ENCODE data around the gene CD300LF. TPM values are rescaled to one million over a fixed set of nuclear protein-coding genes. Genes with fewer than 3 reads are reported as not detected.

CD300LF gene
- total RNA-seq, 1 donor: not detected

DNA sequence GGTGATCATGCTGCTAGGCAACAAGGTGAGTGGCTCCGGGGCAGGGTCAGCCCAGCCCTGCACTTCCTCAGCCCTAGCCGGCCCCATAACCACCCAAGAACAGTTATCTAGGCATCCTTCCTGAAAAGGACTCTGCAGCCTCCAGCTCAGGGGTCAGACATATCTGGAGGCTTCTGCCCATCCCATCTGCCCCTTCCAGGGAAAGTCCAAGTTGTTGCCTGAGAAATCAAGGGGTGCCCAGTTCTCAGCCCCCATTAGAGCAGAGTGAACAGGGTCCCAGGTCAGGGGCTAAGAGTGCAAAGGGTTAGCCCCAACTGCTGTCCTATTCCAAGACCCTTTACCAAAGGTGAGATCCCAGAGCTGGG, 31.6 kb upstream of the CD300LF start:
- Histone ChIP-seq H3K4me1 (ENCODE audit: insufficient read depth, low read length) (peaks cover 5% of the 10 kb centered on the region), H3K27ac (ENCODE audit: low read depth, low read length) (no peak overlapping the region), H3K4me2 (ENCODE audit: insufficient read depth, low read length) (no peak overlapping the region), H3K27me3 (ENCODE audit: insufficient read depth, low read length) (peaks cover 9% of the 10 kb centered on the region), H3K79me2 (ENCODE audit: insufficient read depth, low read length) (peaks cover 7% of the 10 kb centered on the region), H3K36me3 (ENCODE audit: insufficient read depth, low read length) (no peaks in the 10 kb centered on the region), H2AFZ (ENCODE audit: low read length) (no peak overlapping the region), H3K4me3 (ENCODE audit: insufficient read depth, low read length) (no peak overlapping the region), H3K9me3 (ENCODE audit: low read depth, low read length) (no peaks in the 10 kb centered on the region), H4K20me1 (ENCODE audit: insufficient read depth, low read length) (no peaks in the 10 kb centered on the region)
- peak; percentile 73 for DNase-seq (ENCODE audit: insufficient read length, low spot score, missing footprints)
- TF ChIP-seq, protein P1, sequence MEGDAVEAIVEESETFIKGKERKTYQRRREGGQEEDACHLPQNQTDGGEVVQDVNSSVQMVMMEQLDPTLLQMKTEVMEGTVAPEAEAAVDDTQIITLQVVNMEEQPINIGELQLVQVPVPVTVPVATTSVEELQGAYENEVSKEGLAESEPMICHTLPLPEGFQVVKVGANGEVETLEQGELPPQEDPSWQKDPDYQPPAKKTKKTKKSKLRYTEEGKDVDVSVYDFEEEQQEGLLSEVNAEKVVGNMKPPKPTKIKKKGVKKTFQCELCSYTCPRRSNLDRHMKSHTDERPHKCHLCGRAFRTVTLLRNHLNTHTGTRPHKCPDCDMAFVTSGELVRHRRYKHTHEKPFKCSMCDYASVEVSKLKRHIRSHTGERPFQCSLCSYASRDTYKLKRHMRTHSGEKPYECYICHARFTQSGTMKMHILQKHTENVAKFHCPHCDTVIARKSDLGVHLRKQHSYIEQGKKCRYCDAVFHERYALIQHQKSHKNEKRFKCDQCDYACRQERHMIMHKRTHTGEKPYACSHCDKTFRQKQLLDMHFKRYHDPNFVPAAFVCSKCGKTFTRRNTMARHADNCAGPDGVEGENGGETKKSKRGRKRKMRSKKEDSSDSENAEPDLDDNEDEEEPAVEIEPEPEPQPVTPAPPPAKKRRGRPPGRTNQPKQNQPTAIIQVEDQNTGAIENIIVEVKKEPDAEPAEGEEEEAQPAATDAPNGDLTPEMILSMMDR (IDR thresholded peaks at IDR 0.05; ENCODE audit: extremely low read depth, low read depth, low read length): no peak

DNA sequence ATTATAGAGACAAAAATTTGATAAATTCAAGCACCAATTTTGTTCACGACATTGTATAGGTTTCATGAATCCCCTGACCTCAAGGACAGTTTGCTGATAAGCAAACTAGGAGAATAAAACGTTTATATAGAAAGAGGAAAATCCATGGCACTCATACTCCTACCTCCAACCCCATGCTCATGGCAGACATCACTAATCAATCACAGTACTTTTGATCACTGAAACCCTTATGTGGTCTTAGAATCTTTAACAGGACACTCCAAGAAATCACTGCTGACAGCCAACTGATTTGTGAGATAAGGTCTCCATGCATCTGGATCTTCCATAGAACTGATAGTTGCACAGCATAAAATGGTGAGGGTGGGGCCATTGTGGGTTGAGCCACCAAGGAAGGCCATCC, 31.0 kb upstream of the CD300LF start:
- TF ChIP-seq, protein P1 (IDR thresholded peaks at IDR 0.05; ENCODE audit: extremely low read depth, low read depth, low read length): no peak
- no peaks in the 10 kb centered on the region for H3K9me3 ChIP-seq (ENCODE audit: low read depth, low read length)
- H3K27ac ChIP-seq (ENCODE audit: low read depth, low read length): no peak overlapping the region
- peaks cover 5% of the 10 kb centered on the region for H3K4me1 ChIP-seq (ENCODE audit: insufficient read depth, low read length)
- no peak for DNase-seq (ENCODE audit: insufficient read length, low spot score, missing footprints)
- peaks cover 14% of the 10 kb centered on the region for H3K27me3 ChIP-seq (ENCODE audit: insufficient read depth, low read length)
- H3K36me3 ChIP-seq (ENCODE audit: insufficient read depth, low read length): no peaks in the 10 kb centered on the region
- no peaks in the 10 kb centered on the region for H4K20me1 ChIP-seq (ENCODE audit: insufficient read depth, low read length)
- no peak overlapping the region for H3K4me2 ChIP-seq (ENCODE audit: insufficient read depth, low read length)
- no peak overlapping the region for H3K4me3 ChIP-seq (ENCODE audit: insufficient read depth, low read length)
- peaks cover 2% of the 10 kb centered on the region for H3K79me2 ChIP-seq (ENCODE audit: insufficient read depth, low read length)
- no peak overlapping the region for H2AFZ ChIP-seq (ENCODE audit: low read length)

DNA sequence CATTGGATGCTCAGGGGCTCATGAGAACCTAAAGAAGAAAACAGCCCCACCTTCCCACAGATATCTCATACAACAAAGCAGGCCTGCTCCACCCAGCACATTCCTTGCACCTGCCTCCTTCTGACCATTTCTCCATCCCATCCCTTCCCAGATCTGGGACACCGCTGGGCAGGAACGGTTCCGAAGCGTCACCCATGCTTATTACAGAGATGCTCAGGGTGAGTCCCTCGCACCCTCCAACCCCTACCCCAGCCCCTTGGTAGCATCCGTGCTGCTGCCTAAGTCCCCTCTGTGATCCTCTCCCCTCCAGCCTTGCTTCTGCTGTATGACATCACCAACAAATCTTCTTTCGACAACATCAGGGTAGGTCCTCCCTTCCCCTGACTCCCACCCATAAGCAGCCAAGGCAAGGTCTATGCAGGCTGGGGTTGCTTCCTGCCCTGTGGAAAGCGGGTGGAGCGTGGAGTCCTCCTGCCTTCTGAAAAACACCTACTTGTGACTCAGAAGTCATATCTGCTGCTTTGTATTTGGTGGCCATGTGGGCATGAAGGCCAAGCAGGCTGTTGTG, 30.3 kb upstream of the CD300LF start:
- H3K4me3 ChIP-seq (ENCODE audit: insufficient read depth, low read length): no peak overlapping the region
- H3K27me3 ChIP-seq (ENCODE audit: insufficient read depth, low read length): peaks cover 21% of the 10 kb centered on the region
- no peak overlapping the region for H3K27ac ChIP-seq (ENCODE audit: low read depth, low read length)
- H4K20me1 ChIP-seq (ENCODE audit: insufficient read depth, low read length): no peaks in the 10 kb centered on the region
- no peaks in the 10 kb centered on the region for H3K79me2 ChIP-seq (ENCODE audit: insufficient read depth, low read length)
- H3K9me3 ChIP-seq (ENCODE audit: low read depth, low read length): no peaks in the 10 kb centered on the region
- no peaks in the 10 kb centered on the region for H3K36me3 ChIP-seq (ENCODE audit: insufficient read depth, low read length)
- H3K4me1 ChIP-seq (ENCODE audit: insufficient read depth, low read length): peaks cover 4% of the 10 kb centered on the region
- TF ChIP-seq, protein P1 (IDR thresholded peaks at IDR 0.05; ENCODE audit: extremely low read depth, low read depth, low read length): no peak
- no peak overlapping the region for H3K4me2 ChIP-seq (ENCODE audit: insufficient read depth, low read length)
- no peak overlapping the region for H2AFZ ChIP-seq (ENCODE audit: low read length)
- peak; percentile 56 for DNase-seq (ENCODE audit: insufficient read length, low spot score, missing footprints)

DNA sequence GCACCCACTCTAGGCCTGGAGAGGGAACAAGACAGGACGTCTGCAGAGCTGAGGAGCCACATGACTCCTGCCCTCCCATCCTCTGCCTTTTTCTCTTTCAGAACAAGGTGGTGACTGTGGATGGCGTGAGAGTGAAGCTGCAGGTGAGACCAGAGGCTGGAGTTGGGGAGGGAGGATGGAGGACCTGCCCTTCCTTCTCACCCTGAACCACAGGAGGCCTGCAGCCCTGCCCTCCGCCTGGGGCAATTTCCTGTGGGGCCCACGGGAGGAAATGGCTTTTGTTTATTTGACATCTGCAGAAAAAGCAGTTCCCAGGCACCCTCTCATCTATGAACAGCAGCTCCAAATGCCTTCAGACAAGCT, 29.4 kb upstream of the CD300LF start:
- H3K4me3 ChIP-seq (ENCODE audit: insufficient read depth, low read length): no peak overlapping the region
- no peaks in the 10 kb centered on the region for H4K20me1 ChIP-seq (ENCODE audit: insufficient read depth, low read length)
- H3K36me3 ChIP-seq (ENCODE audit: insufficient read depth, low read length): no peaks in the 10 kb centered on the region
- H3K9me3 ChIP-seq (ENCODE audit: low read depth, low read length): no peaks in the 10 kb centered on the region
- H3K4me2 ChIP-seq (ENCODE audit: insufficient read depth, low read length): no peak overlapping the region
- H2AFZ ChIP-seq (ENCODE audit: low read length): no peak overlapping the region
- peaks cover 30% of the 10 kb centered on the region for H3K27me3 ChIP-seq (ENCODE audit: insufficient read depth, low read length)
- TF ChIP-seq, protein P1 (IDR thresholded peaks at IDR 0.05; ENCODE audit: extremely low read depth, low read depth, low read length): no peak
- H3K4me1 ChIP-seq (ENCODE audit: insufficient read depth, low read length): no peaks in the 10 kb centered on the region
- DNase-seq (ENCODE audit: insufficient read length, low spot score, missing footprints): peak; percentile 48
- no peak overlapping the region for H3K27ac ChIP-seq (ENCODE audit: low read depth, low read length)
- no peaks in the 10 kb centered on the region for H3K79me2 ChIP-seq (ENCODE audit: insufficient read depth, low read length)
